Stimulated activated CD4-positive, alpha-beta T cell treated with anti-CD3 and anti-CD28 coated beads, Interleukin-4, amount 100 ng/mL, for 4 hours (primary cell): ENCODE data around the gene EVC.

Source experiments
- DNase-seq, 2 experiments: peaks; one replicate each; pipeline ENCODE4 v3.0.0-alpha.2; 2020

Gene EVC

GRCh38 chr4:5735463-5735862 is 24.5 kb downstream of the EVC start:
- no peak for DNase-seq

DNA sequence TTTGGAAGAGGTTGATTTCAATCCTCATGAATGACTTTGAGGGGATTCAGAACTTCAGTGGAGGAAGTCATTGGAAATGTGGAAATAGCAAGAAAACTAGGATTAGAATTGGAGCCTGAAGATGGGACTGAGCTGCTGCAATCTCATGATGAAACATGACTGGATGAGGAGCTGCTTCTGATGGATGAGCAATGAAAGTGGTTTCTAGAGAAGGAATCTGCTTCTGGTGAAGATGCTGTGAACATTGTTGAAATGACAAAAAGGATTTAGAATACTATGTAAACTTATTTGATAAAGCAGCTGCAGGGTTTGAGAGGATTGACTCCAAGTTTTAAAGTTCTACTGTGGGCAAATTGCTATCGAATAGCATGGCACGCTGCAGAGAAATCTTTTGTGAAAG is 27.1 kb downstream of the EVC start:
- DNase-seq: no peak

GRCh38 chr4:5742388-5742787 is 31.4 kb downstream of the EVC start:
- DNase-seq: no peak

DNA sequence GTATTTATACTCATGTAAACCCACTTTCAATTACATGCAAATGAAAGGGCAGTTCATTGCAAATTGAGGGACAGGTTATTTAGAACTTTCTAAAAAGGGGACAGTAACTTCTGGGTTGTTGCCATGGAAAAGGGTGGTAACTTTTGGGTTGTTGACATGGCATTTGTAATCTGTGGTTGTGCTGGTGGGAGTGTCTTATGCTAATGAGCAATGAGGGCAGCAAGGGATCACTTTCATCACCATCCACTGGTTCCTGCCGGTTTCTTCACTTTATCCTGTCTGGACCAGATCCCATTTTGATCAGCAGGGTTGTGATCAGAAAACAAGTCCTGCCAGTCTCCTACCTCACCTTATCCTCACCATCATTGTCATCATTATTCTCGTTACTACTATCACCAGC is 32.0 kb downstream of the EVC start:
- DNase-seq: no peak

DNA sequence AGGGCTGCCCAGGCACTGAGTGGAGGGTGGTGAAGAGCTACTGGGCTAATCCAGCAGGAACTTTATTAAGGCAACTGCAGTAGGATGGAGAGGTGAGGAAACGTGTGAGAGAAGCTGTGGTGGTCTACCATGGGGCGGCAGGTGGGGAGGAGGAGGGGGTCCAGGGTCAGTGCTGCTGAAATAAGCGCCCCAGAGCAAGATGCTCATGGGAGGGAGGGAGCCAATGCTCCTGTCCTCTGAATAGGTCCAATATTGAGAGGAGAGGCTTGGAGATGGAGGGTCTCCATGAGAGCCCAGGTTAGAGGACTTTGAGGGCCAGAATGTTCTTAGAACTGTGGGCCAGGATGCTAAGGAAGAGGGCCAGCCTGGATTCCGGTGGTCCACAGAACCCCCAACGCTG is 35.2 kb downstream of the EVC start:
- no peak for DNase-seq

GRCh38 chr4:5746829-5747737 is 36.1 kb downstream of the EVC start:
- no peak for DNase-seq

GRCh38 chr4:5747738-5748375 is 36.9 kb downstream of the EVC start:
- no peak for DNase-seq

GRCh38 chr4:5749568-5749967 is 38.6 kb downstream of the EVC start:
- DNase-seq: no peak

- no peak for DNase-seq
Measured at GRCh38 chr4:5750052-5750945, 39.3 kb downstream of the EVC start.

- no peak for DNase-seq
Measured at GRCh38 chr4:5750946-5751665, 40.1 kb downstream of the EVC start.

DNA sequence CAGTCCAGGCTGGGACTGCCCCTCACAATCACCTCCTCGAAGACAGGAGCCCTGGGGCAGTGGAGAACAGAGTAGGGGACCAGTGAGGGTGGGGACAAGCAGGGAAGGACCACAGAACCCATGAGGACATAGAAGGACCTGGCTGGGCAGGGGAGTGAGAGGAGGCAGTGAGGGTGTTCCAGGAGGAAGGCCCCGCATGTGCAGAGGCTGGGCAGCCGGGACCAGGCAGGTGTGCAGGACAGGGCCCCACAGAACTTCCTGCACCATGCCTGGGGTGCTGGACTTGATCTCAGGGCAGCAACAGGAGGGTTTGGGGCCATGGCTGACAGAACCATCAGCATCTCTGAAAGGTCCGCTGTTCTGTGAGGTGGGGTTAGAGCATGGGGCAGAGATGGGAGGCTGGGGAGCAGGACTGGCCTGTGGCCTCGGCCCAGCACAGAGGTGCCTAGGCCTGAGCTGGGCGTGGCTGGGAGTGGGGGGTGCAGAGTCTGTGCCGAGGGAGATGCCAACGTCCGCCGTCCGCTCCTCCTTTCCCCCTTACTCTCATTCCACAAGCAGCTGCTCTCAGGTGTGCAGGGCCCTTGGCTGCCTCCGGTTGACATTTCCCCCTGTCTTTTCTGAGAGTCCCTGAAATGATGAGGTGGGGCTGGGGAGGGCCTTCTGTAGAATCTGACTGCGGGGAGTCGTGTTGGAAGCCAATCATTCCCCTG is 40.8 kb downstream of the EVC start:
- DNase-seq: no peak

- DNase-seq: no peak
Measured at GRCh38 chr4:5752376-5753184, 41.6 kb downstream of the EVC start.

- DNase-seq: no peak
Measured at GRCh38 chr4:5753366-5753765, 42.4 kb downstream of the EVC start.

DNA sequence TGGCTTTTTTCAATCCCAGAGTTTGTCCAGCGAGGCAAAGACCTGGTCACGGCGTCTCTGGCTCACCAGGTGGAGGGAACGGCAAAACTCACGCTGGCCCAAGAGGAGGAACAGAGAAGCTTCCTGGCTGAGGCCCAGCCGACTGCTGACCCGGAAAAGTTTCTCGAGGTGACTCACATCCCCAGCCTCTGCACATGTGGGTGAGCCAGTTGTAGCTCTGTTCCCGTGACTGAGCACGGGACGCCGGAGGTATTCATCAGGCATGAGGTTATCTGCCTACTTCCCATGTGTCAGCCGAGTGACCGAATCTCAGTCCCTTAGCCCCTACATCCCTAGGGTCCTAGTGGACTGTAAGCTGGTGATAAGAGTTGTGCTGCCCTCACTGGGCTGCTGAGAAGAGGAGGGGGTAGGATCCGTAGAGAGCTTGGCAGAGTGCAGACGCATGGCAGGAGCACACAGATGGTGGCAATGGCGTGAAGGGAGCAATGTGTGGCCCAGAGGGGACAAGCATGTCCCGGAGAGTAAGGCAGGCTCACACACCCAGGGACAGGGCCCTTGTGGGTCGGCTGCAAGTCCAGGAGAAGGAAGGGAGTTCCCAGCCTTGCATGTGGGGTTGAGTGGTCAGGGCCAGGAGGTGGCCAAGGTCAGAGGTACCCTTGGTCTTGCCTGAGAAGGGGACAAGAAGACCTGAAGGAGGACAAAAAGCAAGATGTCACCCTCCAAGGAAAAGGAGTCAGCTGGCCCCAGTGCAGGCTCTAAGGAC is 42.9 kb downstream of the EVC start:
- no peak for DNase-seq

DNA sequence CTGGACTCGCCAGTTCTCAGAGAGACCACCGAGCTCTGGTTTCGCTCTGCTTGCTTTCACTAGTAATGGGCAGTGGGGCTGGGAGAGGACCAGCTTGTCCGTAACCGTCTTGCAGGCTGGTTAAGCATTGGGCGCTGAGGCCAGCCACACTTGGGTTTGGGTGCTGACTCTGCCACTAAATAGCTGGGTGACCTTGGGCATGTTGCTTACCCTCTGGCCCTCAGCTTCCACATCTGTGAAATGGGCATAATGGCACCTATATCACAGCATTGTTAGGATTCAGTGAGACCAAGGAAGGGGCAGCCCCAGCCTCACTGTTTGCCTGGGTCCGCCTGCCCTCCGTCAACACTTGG is 43.5 kb downstream of the EVC start:
- no peak for DNase-seq

GRCh38 chr4:5755161-5755560 is 44.2 kb downstream of the EVC start:
- DNase-seq: no peak

- no peak for DNase-seq
Measured at GRCh38 chr4:5755679-5756078, 44.7 kb downstream of the EVC start.

GRCh38 chr4:5756271-5756670 is 45.3 kb downstream of the EVC start:
- no peak for DNase-seq

- DNase-seq: no peak
Measured at GRCh38 chr4:5757091-5757490, 46.1 kb downstream of the EVC start.

DNA sequence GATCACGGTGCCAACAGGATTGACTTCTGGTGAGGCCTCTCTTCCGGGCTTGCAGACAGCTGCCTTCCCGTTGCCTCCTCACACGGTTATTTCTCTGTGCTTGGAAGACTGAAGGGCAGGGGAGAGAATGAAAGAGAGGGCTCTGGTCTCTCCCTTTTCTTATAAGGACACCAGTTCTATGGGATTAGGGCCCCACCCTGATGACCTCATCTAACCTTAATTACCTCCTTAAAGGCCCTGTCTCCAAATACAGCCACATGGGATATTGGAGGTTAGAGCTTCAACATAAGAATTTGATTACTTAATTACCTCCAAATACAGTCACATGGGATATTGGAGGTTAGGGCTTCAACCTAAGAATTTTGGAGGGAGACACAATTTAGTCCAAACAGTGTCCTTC is 46.5 kb downstream of the EVC start:
- DNase-seq: no peak

DNA sequence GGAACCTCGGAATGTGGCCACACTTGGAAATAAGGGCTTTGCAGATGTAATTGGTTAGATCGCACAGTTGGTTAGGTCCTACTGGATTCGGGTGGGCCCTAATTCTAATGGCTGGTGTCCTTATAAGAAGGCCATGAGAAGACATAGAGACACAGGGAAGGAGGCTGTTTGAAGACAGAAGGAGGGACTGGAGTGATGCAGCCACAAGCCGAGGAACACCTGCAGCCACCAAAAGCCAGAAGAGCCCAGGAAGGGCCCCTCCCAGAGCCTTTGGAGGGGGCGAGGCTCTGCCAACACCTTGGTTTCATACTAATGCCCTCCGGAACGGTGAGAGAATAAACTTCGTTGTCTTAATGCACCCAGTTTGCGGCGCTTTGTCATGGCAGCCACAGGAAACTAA is 47.0 kb downstream of the EVC start:
- no peak for DNase-seq
